Measurements from ENCODE around the gene CD2AP.
A peak's percentile ranks its signal among the peaks of the same experiment; 100 is the strongest.
"Not testable (repeated sequence)": the region's sequence is repeated elsewhere in the genome, so short reads cannot be mapped to it uniquely, and the experiment has no call there.

CD2AP gene

GRCh38 chr6:47566602-47567001, 89.0 kb downstream of the CD2AP start:
- not testable (repeated sequence) for DNase-seq (ENCODE audit: low read depth)

DNA sequence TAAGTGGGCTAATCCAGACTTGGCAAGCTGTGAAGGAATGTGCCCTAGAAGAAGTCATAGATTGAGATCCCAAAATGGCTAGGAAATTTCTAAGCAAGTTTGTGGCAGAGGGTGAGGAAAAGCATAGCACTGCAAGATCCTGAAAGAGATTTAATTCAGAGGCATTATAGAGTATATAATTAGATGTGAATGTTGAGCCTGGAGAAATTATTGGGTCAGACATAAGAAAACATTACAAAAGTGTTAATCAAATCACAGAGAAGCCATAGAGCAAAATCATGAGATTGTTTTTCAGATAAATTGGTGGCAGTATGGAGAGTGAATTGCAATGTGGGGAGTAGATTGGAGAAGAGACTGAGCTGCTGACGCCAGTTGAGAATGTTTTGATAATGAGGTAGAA, 90.0 kb downstream of the CD2AP start:
- no peak for DNase-seq (ENCODE audit: low read depth)

- DNase-seq (ENCODE audit: low read depth) = no peak
These were observed 93.9 kb downstream of the CD2AP start for GRCh38 chr6:47571488-47571887.

DNA sequence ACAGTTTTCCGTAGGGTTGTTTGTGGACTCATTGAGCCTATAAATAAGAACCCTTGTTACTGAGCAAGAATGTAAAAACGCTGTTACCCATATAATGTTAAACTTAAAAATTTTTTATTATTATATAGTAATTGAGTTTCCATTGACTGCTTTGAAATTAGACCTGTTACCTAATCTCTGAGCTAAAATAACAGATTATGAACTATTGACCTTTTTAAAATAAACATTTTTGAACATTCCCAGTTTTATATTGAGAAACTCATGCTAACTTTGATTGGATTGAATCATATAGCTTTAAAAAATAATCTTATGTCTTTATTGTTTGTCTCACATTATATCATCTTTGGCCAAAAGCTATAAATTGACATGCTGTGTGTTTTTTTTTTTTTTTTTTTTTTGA, 95.5 kb downstream of the CD2AP start:
- DNase-seq (ENCODE audit: low read depth) = no peak

DNA sequence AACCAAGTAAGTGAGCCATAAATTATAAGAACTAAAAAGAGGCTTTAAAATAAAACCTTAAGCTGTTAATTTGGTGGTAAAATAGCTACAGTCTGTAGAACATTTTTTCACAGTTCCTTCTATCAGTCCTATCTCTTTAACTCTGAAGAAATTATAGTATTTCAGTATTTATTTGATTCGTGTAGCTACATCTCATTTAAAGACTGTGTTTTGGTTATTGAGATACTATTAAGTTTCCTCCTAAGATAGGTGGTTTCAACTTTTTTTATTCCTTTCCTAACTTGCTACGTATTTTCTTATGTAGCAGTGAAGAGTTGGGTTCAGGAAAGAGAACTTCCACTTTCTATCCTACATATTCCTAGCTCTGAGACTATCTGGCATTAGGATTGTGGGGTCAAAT, 97.2 kb downstream of the CD2AP start:
- DNase-seq (ENCODE audit: low read depth) = no peak

DNA sequence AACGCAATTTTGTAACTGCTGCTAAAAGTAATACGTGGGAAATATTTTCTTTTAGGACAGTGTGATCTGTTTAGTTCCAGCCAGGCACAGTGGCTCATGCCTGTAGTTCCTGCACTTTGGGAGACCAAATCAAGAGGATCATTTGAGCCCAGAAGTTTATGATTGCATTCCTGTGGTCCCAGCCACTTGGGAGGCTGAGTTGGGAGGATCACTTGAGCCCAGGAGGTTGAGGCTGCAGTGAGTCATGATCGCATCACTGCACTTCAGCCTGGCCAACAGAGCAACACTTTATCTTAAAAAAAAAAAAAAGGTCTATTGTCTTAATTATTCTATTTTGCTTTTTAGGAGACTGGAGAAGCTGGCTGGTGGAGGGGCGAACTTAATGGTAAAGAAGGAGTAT, 101.5 kb downstream of the CD2AP start:
- no peak for DNase-seq (ENCODE audit: low read depth)

- no peak for DNase-seq (ENCODE audit: low read depth)
These were observed 104.0 kb downstream of the CD2AP start for GRCh38 chr6:47581591-47581990.

DNA sequence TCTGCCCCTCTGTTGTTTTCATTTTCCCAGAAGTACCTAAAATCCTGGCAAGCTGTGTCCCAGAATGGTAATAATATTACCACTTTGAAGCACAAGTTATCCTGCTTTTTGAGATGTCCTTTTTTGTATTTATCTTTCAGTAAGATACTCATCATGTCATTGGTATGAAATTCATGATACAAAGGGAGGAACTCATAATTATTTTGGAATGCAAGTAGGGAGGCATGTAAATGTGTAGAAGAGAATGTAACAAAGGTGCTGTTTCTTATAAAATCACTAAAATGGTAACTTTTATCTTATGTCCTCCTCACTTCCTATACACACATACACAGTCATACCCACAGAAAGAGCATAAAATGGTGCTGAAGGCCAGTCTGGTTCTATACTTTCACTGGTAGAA, 109.9 kb downstream of the CD2AP start:
- peak; percentile 16 for DNase-seq (ENCODE audit: low read depth)

- DNase-seq (ENCODE audit: low read depth) = no peak
These were observed 114.7 kb downstream of the CD2AP start for GRCh38 chr6:47592131-47592840.

DNA sequence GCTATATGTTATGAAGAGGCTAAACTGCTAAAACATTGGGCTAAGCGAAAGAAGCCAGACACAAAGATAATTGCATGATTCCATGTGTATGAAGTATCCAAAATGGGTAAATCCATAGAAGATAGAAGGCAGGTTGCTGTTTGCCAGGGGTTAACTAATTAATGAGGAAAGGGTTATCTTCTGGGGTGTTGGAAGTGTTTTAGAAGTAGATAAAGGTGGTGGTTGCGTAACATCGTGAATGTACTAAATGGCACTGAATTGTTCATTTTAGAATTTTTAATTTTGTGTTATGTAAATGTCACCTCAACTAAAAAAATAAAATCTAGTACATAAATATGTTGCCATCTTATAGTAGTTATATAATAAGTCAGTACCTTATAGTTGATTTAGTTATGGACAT, 116.4 kb downstream of the CD2AP start:
- no peak for DNase-seq (ENCODE audit: low read depth)

DNA sequence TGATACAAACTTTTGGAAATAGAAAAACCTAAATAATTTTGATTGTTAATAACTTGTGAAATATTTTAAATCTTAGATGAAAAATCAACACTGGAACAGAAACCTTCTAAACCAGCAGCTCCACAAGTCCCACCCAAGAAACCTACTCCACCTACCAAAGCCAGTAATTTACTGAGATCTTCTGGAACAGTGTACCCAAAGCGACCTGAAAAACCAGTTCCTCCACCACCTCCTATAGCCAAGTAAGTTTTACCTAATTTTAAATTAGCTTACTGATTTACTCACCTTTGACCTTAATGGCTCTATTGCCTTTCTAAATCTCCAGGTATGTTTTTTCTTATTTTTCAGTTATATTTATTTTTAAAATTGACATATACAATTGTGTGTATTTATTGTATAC, 118.2 kb downstream of the CD2AP start:
- no peak for DNase-seq (ENCODE audit: low read depth)

DNA sequence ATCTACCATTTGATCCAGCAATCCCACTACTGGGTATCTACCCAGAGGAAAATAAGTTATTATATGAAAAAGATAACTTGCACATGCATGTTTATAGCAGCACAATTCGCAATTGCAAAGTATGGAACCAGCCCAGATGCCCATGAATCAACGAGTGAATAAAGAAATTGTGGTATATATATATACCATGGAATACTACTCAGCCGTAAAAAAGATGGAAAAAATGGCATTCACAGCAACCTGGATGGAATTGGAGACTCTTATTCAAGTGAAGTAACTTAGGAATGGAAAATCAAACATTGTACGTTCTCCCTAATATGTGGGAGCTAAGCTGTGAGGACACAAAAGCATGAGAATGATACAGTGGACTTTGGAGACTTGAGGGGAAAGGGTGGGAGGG, 120.8 kb downstream of the CD2AP start:
- no peak for DNase-seq (ENCODE audit: low read depth)

DNA sequence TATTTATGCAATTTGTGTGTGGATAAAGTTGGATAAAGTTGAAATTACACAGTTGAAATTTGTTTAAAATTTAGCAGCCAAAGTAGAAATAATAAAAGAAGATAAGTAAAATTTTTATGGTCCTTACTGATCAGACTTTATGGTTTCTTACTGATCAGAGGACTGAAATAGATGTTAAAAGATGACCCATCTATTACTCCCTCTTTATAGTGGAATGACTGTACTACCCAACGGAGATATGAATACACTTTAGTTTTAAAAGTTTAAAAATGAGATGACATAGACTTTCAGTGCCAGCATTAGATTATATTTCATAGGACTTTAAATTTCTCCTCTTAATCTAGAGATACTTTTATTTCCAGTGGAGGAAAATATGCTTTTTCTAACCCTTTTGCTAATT, 121.9 kb downstream of the CD2AP start:
- DNase-seq (ENCODE audit: low read depth) = no peak

DNA sequence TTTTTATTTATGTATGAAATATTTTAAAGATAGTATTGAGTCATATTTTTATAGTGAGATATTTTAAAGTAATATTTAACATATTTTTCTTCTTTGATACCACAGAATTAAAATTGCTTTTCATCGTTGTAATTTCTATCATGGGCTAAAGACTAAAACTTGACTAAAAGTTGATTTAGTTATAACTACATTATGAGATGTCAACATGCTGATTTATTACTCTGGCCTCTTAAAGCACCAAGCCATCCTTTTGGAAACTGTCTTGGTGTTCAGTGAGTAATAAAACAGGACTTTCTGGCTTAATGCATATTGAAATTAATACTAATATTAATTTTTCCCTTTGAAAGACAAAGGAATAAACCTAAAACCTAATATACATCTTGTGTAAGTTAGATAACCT, 125.6 kb downstream of the CD2AP start:
- DNase-seq (ENCODE audit: low read depth) = no peak

DNA sequence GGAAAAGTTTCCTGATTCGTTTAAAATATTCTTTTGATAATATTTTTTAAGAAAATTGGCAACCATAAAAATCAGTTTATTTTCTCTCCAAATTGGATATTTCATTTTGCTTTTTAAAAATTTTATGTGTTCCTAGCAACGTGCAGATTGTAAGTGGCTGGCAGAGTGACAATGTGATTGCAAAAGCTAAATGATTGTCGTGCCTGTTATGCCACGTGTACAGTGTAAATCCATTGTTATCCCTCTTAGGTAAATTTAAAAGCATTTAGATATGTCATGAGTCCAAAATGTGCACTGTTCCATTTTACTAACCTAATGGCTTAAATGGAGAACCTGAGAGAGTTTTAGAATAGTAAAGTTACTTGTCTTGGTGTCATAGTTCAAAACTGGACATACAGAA, 126.4 kb downstream of the CD2AP start:
- DNase-seq (ENCODE audit: low read depth) = no peak

- DNase-seq (ENCODE audit: low read depth) = no peak
These were observed 144.4 kb downstream of the CD2AP start for GRCh38 chr6:47621838-47622449.

- no peak for DNase-seq (ENCODE audit: low read depth)
These were observed 149.2 kb downstream of the CD2AP start for GRCh38 chr6:47626782-47627181.

- DNase-seq (ENCODE audit: low read depth) = no peak
These were observed 151.1 kb downstream of the CD2AP start for GRCh38 chr6:47628448-47629272.

DNA sequence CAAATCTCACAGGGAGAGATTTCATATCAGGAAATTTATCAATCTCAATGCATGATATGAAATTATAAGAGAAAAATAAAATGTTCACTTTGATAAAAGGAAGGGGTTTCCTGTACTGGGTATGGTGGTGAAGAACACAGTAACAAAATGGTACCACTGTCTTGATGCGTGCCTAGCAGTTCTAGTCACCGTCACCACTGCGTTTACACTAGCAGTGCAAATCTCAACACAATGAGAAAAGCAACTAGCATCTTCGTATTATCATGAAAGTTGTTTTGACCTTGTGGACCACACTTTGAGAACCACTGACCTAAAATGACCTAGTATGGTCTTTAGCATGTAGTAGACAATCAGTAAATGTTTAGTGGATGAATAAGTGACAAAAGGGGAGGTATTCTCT, 152.4 kb downstream of the CD2AP start:
- no peak for DNase-seq (ENCODE audit: low read depth)

- no peak for DNase-seq (ENCODE audit: low read depth)
These were observed 153.0 kb downstream of the CD2AP start for GRCh38 chr6:47630587-47630986.

DNA sequence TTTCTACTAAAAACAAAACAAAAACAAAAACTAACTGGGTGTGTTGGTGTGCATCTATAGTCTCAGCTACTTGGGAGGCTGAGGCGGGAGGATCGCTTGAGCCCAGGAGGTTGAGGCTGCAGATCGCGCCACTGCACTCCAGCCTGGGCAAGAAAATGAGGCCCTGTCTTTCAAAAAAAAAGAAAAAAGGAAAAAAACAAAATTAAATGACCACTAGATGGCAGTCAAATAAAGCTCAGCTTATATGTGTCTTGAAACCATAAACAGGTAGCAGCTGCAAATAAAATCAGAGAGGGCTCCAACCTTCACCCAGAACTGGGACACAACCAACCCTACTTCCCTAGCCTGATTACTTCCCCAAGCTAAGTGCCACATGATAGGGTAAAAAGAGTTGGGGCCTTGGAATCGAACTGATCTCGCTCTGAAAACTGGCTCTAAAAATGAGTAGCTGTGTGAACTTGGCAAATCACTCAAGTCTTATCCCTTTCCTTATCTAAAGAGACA, 153.7 kb downstream of the CD2AP start:
- DNase-seq (ENCODE audit: low read depth) = peak; percentile 47

DNA sequence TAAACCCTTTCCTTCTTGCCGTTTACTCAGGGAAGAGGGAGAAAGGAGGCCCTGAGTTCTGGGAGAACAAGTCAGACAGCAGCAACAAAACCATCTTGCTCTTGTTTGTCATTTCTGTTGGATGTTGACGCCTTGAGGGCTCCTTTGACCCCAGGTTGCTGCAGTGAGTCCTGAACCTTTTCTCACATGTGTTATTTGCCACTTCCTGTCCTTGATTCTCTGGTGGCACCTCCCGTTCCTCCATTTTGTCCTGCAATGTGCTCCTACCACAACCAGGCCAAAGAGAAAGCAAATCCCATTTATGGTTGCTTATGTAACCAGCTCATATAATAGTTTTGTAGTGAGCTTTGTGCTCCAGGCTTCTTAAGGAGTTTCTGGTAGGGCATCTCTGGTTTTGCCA, 154.2 kb downstream of the CD2AP start:
- DNase-seq (ENCODE audit: low read depth) = no peak

GRCh38 chr6:47633141-47633540, 155.6 kb downstream of the CD2AP start:
- DNase-seq (ENCODE audit: low read depth) = no peak

Measured in HS-5 (cell line).